ENCODE results near the gene POLR3K. TPM values are rescaled to one million over a fixed set of nuclear protein-coding genes. Genes with fewer than 3 reads are reported as not detected.

Gene POLR3K
- total and polyA plus RNA-seq, 2 donors (not counting 3 experiments of a cell fraction or from before 2014, with no cell fraction given), result 20.6 to 33.2 TPM

- Histone ChIP-seq H3K27me3 (ENCODE audit: control insufficient read depth in 2 of 2, insufficient read depth in 2 of 2, low read length in 2 of 2) (no peaks in the 10 kb centered on the region), H3K9me1 (replicated peaks; ENCODE audit: control insufficient read depth, extremely low read depth, insufficient read depth, low read length) (no peaks in the 10 kb centered on the region), H3K9ac (replicated peaks; ENCODE audit: extremely low read depth, insufficient read depth, low read length) (no peak overlapping the region), H3K79me2 (ENCODE audit: control insufficient read depth, insufficient read depth, low read length) (peaks cover under 1% of the 10 kb centered on the region), H3K36me3 (ENCODE audit: control insufficient read depth in 2 of 2, extremely low read depth in 1 of 2, insufficient read depth in 2 of 2, low read length in 2 of 2) (peaks cover 0 to 66% of the 10 kb centered on the region in 2 experiments), H2AFZ (ENCODE audit: low read depth, low read length) (no peak overlapping the region), H3K4me3 (replicated peaks in 1 of 3; ENCODE audit: insufficient read depth in 1 of 3, low read depth in 1 of 3, low read length in 3 of 3) (no peak overlapping the region), H3K27ac (ENCODE audit: insufficient read depth, low read depth, low read length) (no peak overlapping the region), H3K4me1 (ENCODE audit: control insufficient read depth, extremely low read depth, insufficient read depth, low read length) (no peaks in the 10 kb centered on the region), H4K20me1 (replicated peaks; ENCODE audit: control insufficient read depth, extremely low read depth, insufficient read depth, low read length) (no peaks in the 10 kb centered on the region), H3K4me2 (ENCODE audit: insufficient read depth, low read length) (no peak overlapping the region), H3K9me3 (replicated peaks; ENCODE audit: control insufficient read depth, insufficient read depth, low read length) (no peaks in the 10 kb centered on the region)
- FAIRE-seq, result no peak
- dilution Hi-C loops (cut with MboI; ENCODE audit: extremely low pct_ligation_motif_present, low sequenced_read_pairs), result no loop called here
- TF ChIP-seq, protein P1, sequence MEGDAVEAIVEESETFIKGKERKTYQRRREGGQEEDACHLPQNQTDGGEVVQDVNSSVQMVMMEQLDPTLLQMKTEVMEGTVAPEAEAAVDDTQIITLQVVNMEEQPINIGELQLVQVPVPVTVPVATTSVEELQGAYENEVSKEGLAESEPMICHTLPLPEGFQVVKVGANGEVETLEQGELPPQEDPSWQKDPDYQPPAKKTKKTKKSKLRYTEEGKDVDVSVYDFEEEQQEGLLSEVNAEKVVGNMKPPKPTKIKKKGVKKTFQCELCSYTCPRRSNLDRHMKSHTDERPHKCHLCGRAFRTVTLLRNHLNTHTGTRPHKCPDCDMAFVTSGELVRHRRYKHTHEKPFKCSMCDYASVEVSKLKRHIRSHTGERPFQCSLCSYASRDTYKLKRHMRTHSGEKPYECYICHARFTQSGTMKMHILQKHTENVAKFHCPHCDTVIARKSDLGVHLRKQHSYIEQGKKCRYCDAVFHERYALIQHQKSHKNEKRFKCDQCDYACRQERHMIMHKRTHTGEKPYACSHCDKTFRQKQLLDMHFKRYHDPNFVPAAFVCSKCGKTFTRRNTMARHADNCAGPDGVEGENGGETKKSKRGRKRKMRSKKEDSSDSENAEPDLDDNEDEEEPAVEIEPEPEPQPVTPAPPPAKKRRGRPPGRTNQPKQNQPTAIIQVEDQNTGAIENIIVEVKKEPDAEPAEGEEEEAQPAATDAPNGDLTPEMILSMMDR (IDR thresholded peaks at IDR 0.05; ENCODE audit: extremely low read depth in 1 of 2, insufficient read depth in 1 of 2, low read depth in 1 of 2, low read length in 2 of 2), result no peak
- BruUV-seq (replicated peaks), result no TSS peak
- no peak for DNase-seq (ENCODE audit: low read depth, low spot score)
- ChIA-PET CTCF (interaction anchor here (1.3 to 18.5 kb wide), 5 partner anchors 9 to 300 kb away, joined by 4 to 790 read pairs (median 5); partner anchors contain the start of genes POLR3K and SNRNP25), POLR2A (no interaction called here)
- intact Hi-C loops (cut with micrococcal nuclease), result no loop called here
These were observed 9.0 kb upstream of the POLR3K start for GRCh38 chr16:62283-62967.

DNA sequence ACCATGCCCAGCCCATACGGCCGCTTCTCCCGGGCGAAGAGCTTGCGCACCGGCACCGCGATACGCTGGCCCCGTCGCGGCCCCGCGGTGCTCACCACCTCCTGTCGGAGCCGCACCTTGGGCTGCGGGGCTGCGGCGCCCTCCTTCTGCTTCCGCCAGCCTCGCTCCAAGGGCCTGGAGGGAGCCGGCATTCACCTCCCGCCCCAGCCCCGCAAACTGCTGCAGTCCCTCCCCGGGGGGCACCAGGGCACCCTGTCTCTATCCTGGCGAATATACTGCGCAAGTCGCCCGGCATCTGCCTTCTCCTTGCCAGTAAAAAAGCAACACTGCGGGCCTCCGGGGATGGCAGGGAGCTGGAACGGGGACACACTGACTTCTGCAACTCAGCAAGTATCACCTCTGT, 8.5 kb upstream of the POLR3K start:
- no peak overlapping the region for H2AFZ ChIP-seq (ENCODE audit: low read depth, low read length)
- BruUV-seq (replicated peaks), result no TSS peak
- ChIA-PET POLR2A (no interaction called here), CTCF (interaction anchor here (1.4 to 18.5 kb wide), 2 partner anchors 29 to 45 kb away, joined by 4 to 790 read pairs; no protein-coding TSS in a partner anchor)
- DNase-seq (ENCODE audit: low read depth, low spot score) (no peak), FAIRE-seq (no peak)
- dilution Hi-C loops (cut with MboI; ENCODE audit: extremely low pct_ligation_motif_present, low sequenced_read_pairs) (no loop called here), intact Hi-C loops (cut with micrococcal nuclease) (no loop called here)
- H3K9me1 ChIP-seq (replicated peaks; ENCODE audit: control insufficient read depth, extremely low read depth, insufficient read depth, low read length), result no peaks in the 10 kb centered on the region
- H3K4me2 ChIP-seq (ENCODE audit: insufficient read depth, low read length), result no peak overlapping the region
- H3K27me3 ChIP-seq (ENCODE audit: control insufficient read depth in 2 of 2, insufficient read depth in 2 of 2, low read length in 2 of 2), result no peaks in the 10 kb centered on the region
- H3K4me3 ChIP-seq (replicated peaks in 1 of 3; ENCODE audit: insufficient read depth in 1 of 3, low read depth in 1 of 3, low read length in 3 of 3), result no peak overlapping the region
- H3K79me2 ChIP-seq (ENCODE audit: control insufficient read depth, insufficient read depth, low read length), result no peaks in the 10 kb centered on the region
- peaks cover 0 to 70% of the 10 kb centered on the region in 2 experiments for H3K36me3 ChIP-seq (ENCODE audit: control insufficient read depth in 2 of 2, extremely low read depth in 1 of 2, insufficient read depth in 2 of 2, low read length in 2 of 2)
- no peaks in the 10 kb centered on the region for H3K9me3 ChIP-seq (replicated peaks; ENCODE audit: control insufficient read depth, insufficient read depth, low read length)
- no peaks in the 10 kb centered on the region for H4K20me1 ChIP-seq (replicated peaks; ENCODE audit: control insufficient read depth, extremely low read depth, insufficient read depth, low read length)
- no peak overlapping the region for H3K9ac ChIP-seq (replicated peaks; ENCODE audit: extremely low read depth, insufficient read depth, low read length)
- no peak overlapping the region for H3K27ac ChIP-seq (ENCODE audit: insufficient read depth, low read depth, low read length)
- H3K4me1 ChIP-seq (ENCODE audit: control insufficient read depth, extremely low read depth, insufficient read depth, low read length), result no peaks in the 10 kb centered on the region
- no peak for TF ChIP-seq GATA2 (IDR thresholded peaks at IDR 0.05; ENCODE audit: insufficient read depth, insufficient read length, low read depth, low read length)

All from endothelial cell of umbilical vein (primary cell).